ES-I3 (cell line): ENCODE measurements around the gene LRP1B.

Experiments
- H3K36me3 ChIP-seq: 2 replicates; pipeline ENCODE4 v1.6.1; 2013; ENCODE audit warnings: mild to moderate bottlenecking, low read length, control low read depth, moderate library complexity; ENCODE audit not compliant: insufficient read depth
- H3K4me1 ChIP-seq: 2 replicates; pipeline ENCODE4 v1.6.1; 2013; ENCODE audit warnings: mild to moderate bottlenecking, control low read depth, low read length; ENCODE audit not compliant: insufficient read depth
- H3K9ac ChIP-seq: 2 replicates; pipeline ENCODE4 v1.6.1; 2013; ENCODE audit warnings: low read depth, mild to moderate bottlenecking, low read length, moderate library complexity
- H3K9me3 ChIP-seq: 2 replicates; pipeline ENCODE4 v1.6.1; 2013; ENCODE audit warnings: mild to moderate bottlenecking, low read length, moderate library complexity; ENCODE audit not compliant: control insufficient read depth, insufficient read depth

LRP1B gene

GRCh38 chr2:141941210-141941714 is 189.6 kb downstream of the LRP1B start:
- peaks cover 4% of the 10 kb centered on the region; the same call in 1 of the 2 replicates for H3K9me3 ChIP-seq
- no peaks in the 10 kb centered on the region for H3K4me1 ChIP-seq
- no peaks in the 10 kb centered on the region for H3K36me3 ChIP-seq
- no peak overlapping the region for H3K9ac ChIP-seq

GRCh38 chr2:141940709-141941108 is 190.1 kb downstream of the LRP1B start:
- no peak overlapping the region for H3K9ac ChIP-seq
- H3K36me3 ChIP-seq, result no peaks in the 10 kb centered on the region
- peaks cover 4% of the 10 kb centered on the region; the same call in 1 of the 2 replicates for H3K9me3 ChIP-seq
- H3K4me1 ChIP-seq, result no peaks in the 10 kb centered on the region

GRCh38 chr2:141933226-141933625 is 197.6 kb downstream of the LRP1B start:
- Histone ChIP-seq H3K4me1 (no peaks in the 10 kb centered on the region; the same call in 1 of the 2 replicates), H3K9ac (no peak overlapping the region), H3K36me3 (no peaks in the 10 kb centered on the region), H3K9me3 (peaks cover 4% of the 10 kb centered on the region; the same call in 1 of the 2 replicates)

- Histone ChIP-seq H3K36me3 (no peaks in the 10 kb centered on the region), H3K4me1 (peaks cover 4% of the 10 kb centered on the region; the same call in 1 of the 2 replicates), H3K9ac (no peak overlapping the region), H3K9me3 (no peaks in the 10 kb centered on the region)
Measured at GRCh38 chr2:141932261-141932660, 198.6 kb downstream of the LRP1B start.

- Histone ChIP-seq H3K36me3 (no peaks in the 10 kb centered on the region), H3K9ac (no peak overlapping the region), H3K4me1 (peaks cover 4% of the 10 kb centered on the region; the same call in 1 of the 2 replicates), H3K9me3 (no peaks in the 10 kb centered on the region)
Measured at GRCh38 chr2:141931797-141932196, 199.0 kb downstream of the LRP1B start.

GRCh38 chr2:141930803-141931202 is 200.0 kb downstream of the LRP1B start:
- Histone ChIP-seq H3K4me1 (peaks cover 4% of the 10 kb centered on the region; the same call in 1 of the 2 replicates), H3K36me3 (no peaks in the 10 kb centered on the region)

GRCh38 chr2:141929331-141930252 is 201.2 kb downstream of the LRP1B start:
- Histone ChIP-seq H3K4me1 (peaks cover 4% of the 10 kb centered on the region; the same call in 1 of the 2 replicates), H3K9me3 (no peaks in the 10 kb centered on the region), H3K36me3 (no peaks in the 10 kb centered on the region), H3K9ac (no peak overlapping the region)

More at GRCh38 chr2:141930803-141931202, 200.0 kb downstream of the LRP1B start:
- Histone ChIP-seq H3K9me3 (no peaks in the 10 kb centered on the region), H3K9ac (no peak overlapping the region)

GRCh38 chr2:141928476-141928875 is 202.3 kb downstream of the LRP1B start:
- Histone ChIP-seq H3K9ac (no peak overlapping the region), H3K36me3 (no peaks in the 10 kb centered on the region), H3K4me1 (peaks cover 4% of the 10 kb centered on the region; the same call in 1 of the 2 replicates), H3K9me3 (no peaks in the 10 kb centered on the region)

- no peaks in the 10 kb centered on the region for H3K9me3 ChIP-seq
- peaks cover 4% of the 10 kb centered on the region; the same call in 1 of the 2 replicates for H3K4me1 ChIP-seq
- H3K9ac ChIP-seq, result no peak overlapping the region
- no peaks in the 10 kb centered on the region for H3K36me3 ChIP-seq
Measured at GRCh38 chr2:141927536-141927935, 203.3 kb downstream of the LRP1B start.

- no peaks in the 10 kb centered on the region for H3K36me3 ChIP-seq
Measured at GRCh38 chr2:141925511-141925910, 205.3 kb downstream of the LRP1B start.

GRCh38 chr2:141923657-141924056 is 207.2 kb downstream of the LRP1B start:
- Histone ChIP-seq H3K4me1 (0 out of 2 replicates have a peak, but pooled peaks cover 4% of the 10 kb centered on the region), H3K36me3 (no peaks in the 10 kb centered on the region), H3K9ac (no peak overlapping the region), H3K9me3 (no peaks in the 10 kb centered on the region)

More at GRCh38 chr2:141925511-141925910, 205.3 kb downstream of the LRP1B start:
- Histone ChIP-seq H3K9ac (no peak overlapping the region), H3K4me1 (peaks cover 4% of the 10 kb centered on the region; the same call in 1 of the 2 replicates), H3K9me3 (no peaks in the 10 kb centered on the region)

- Histone ChIP-seq H3K36me3 (no peaks in the 10 kb centered on the region), H3K9me3 (no peaks in the 10 kb centered on the region), H3K4me1 (no peaks in the 10 kb centered on the region), H3K9ac (no peak overlapping the region)
Measured at GRCh38 chr2:141911485-141912066, 219.2 kb downstream of the LRP1B start.

GRCh38 chr2:141906678-141907077 is 224.1 kb downstream of the LRP1B start:
- Histone ChIP-seq H3K9ac (no peak overlapping the region), H3K4me1 (no peaks in the 10 kb centered on the region), H3K9me3 (no peaks in the 10 kb centered on the region), H3K36me3 (no peaks in the 10 kb centered on the region)

GRCh38 chr2:141900826-141901225 is 230.0 kb downstream of the LRP1B start:
- Histone ChIP-seq H3K4me1 (no peaks in the 10 kb centered on the region), H3K36me3 (no peaks in the 10 kb centered on the region), H3K9ac (no peak overlapping the region), H3K9me3 (no peaks in the 10 kb centered on the region)
